Activated T-cell treated with anti-CD3 and anti-CD28 coated beads, Interleukin-2, amount 50 U/mL, for 48 hours (primary cell): ENCODE results near the gene ESR2.
A peak's percentile ranks its signal among the peaks of the same experiment; 100 is the strongest.

Source experiments
- DNase-seq, 2 experiments: peaks; one replicate each; pipeline ENCODE4 v3.0.0-alpha.2; 2020

The ESR2 gene

DNA sequence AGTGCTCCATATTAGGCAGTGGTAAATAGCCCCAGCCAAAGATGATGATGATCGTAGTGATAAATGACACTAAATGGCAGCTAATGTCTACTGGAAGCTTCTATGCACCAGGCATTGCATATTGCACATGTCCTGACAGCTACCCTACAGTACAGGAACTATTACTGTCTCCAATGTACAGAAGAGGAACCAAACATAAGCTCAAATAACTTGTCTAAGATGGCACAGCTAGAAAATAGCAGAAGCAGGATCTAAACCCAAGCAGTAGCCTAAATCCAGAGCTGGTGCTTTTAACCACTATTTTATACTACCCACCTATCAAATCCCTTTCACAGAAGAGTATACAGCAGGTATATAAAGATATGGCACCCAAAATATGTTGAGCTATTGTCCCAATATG is 28.9 kb downstream of the ESR2 start:
- no peak for DNase-seq

DNA sequence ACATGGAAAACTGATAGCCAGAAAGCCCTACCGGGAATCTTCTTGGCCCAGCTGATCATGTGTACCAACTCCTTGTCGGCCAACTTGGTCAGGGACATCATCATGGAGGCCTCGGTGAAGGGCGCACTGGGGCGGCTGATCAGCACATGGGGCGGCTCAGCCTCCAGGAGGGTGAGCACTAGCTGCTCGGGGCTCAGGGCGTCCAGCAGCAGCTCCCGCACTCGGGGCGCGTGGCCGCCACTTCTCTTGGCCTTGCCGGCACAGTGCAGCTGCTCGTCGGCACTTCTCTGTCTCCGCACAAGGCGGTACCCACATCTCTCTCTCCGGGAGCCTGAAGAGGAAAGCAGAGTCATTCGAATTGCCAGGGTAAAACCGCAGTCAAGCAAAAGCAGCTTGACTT is 33.8 kb downstream of the ESR2 start:
- DNase-seq: no peak

DNA sequence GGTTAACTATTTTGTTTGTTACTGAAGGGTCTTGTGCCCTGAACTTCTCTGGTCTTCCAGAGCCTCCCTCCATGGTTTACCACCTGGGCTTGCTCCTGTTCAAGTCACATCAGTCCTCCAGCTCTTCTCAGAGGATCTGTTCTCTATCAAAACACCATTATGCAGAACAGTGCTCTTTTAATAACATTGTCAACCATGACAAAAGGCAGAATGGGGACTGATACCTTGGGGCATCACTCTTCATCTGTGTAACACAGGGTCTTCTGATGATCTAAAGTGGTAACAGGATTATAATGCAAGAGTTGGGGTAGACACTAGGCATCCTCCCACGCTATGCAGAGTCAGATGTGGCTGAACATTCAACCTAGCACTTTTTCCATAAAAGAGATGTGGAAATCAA is 38.4 kb downstream of the ESR2 start:
- DNase-seq: no peak

DNA sequence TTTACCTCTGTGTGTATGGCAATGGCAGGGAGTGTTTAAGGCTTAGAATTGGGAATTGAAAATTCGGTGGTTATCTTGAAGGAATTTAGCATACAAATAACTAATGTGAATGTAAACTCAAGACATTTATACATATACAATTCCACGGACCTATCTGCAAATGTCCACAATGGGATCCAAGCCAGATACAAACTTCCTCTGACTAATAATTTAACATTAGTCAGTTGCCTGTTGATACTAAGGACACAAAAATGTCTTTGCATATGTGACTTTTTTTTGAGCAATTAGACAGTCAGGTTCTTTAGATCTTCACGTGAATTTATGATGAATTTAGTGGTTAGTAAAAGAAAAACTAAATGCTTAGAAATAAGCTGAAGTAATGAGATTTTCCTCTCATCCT is 40.5 kb downstream of the ESR2 start:
- DNase-seq: no peak

DNA sequence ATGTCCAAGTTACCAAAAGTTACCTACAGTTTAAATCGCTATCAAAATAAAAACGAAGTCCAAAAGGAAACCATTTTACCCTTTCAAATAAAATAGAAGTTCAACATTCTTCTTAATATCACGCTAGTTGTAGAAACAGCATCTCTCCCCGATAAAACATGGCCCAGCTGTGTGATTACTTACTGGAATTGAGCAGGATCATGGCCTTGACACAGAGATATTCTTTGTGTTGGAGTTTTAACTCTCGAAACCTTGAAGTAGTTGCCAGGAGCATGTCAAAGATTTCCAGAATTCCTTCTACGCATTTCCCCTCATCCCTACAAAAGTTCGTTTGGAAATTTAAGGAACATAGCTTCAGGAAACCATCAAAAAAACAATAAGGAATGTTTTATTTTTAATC is 44.8 kb downstream of the ESR2 start:
- no peak for DNase-seq

DNA sequence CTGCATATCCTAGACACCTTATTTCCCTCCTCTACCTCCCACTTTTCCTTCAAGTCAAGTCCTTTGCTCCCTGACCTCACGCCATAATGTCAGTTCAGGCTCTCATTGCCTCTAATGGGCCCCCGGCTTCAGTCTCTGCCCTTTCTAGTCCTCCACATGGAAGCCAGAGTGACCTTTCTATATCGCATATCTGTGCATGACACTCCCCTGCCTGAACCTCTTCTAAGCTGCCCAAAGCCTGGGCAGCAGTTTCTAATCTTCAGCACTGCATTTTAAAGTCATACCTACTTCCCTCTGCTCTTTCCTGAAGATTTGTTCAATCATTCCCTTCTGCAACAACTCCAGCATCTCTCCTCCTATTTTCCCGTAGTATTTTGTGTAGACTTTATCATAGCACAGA is 45.5 kb downstream of the ESR2 start:
- no peak for DNase-seq

DNA sequence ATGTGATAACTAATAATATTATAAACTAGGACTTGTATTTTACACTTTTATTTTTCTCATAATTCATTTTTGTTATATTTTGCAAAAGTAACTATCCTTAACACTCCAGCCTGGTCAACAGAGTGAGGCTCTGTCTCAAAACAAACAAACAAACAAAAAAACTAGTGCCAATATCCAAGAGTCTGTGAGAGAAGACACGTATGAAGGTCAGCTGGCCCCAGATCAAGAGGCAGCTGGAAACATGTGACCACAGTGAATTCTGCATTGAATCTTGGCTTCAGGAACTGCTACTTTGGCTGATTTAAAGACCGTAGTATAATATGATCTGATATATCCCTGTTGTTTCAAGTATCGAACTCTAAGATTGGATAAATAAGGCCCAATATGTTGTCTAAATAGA is 47.0 kb downstream of the ESR2 start:
- no peak for DNase-seq

DNA sequence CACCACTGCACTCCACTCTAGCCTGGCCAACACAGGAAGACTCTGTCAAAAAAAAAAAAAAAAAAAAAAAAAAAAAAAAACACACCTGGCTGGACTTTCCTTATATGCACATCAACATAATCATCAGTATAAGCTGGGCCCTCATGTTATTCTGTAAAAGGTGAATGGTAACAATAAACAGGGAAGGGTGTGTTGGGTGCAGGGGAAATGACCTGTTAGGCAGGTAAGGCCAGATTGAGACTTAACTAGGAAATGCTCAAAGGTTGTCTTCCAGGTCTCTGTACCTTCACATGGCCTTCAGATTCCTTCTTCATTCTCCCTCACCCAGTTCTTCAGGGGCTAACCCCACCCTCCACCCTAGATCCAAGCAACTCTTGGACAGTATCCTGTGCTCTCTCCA is 47.5 kb downstream of the ESR2 start:
- DNase-seq: no peak

DNA sequence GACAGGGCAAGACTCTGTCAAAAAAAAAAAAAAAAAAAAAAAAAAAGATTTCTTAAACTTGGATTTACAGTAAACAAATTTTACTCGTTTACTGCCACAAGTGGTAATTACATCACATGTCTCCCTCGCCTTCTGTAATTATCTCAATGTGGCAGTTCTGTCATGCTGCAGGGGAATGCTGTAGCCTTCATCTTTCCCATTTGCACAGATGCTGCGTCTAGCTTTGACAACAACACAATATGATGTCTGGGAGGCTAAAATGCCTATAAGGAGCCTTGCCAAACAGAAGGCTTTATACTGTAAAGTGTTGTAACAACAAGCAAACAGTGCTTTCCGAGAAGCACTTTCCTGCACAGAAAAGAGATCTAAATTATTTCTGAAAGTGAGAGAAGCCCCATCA is 48.7 kb downstream of the ESR2 start:
- DNase-seq: no peak

DNA sequence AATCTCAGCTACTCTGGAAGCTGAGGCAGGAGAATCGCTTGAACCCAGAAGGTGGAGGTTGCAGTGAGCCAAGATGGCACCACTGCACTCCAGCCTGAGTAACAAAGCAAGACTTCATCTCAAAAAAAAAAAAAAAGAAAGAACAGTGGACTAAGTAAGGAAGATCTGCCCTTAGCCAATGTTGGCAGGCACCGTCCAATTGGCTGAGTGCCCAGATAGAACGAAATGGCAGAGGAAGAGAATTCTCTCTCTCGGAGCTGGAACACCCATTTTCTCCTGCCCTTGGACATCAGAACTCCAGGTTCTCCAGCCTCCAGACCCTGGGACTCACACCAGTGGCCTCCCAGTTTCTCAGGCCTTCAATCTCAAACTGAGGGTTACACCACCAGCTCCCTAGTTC is 49.9 kb downstream of the ESR2 start:
- DNase-seq: no peak

DNA sequence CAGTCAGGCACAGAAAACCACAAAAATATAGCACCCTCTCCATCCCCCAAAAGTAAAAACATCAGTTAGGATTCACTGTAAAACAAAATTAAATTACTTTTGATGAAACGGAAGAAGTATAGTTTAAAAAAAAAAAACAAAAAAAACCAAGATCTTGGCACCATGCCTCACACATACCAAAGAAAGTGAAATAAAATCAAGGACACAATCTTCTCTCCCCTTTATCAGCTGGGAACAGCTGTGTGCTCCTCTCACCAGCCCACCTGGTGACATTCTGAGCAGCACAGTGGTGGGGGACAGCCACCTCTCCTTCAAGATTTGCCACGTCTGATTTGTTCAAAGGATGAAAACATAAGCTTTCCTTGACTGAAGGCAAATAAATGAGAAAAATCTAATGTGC is 55.5 kb downstream of the ESR2 start:
- no peak for DNase-seq

DNA sequence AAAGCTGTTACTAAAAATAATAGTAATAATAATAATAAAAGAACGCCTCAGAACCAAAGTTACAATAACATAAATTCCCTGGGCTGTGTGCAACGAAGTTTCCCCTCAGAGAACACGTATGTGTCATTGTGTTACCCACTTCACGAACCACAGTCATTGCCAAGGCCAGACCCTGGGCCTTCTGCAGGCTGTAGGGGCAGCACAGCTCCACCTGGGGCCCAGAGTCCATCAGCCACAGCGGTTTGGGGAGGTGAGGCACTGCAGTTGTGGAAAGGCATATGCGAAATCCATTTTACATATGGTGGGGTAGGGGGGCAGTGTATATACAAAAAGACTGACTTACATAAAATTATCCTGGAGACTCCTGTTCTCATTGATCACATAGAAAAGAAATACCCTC is 56.1 kb downstream of the ESR2 start:
- no peak for DNase-seq

DNA sequence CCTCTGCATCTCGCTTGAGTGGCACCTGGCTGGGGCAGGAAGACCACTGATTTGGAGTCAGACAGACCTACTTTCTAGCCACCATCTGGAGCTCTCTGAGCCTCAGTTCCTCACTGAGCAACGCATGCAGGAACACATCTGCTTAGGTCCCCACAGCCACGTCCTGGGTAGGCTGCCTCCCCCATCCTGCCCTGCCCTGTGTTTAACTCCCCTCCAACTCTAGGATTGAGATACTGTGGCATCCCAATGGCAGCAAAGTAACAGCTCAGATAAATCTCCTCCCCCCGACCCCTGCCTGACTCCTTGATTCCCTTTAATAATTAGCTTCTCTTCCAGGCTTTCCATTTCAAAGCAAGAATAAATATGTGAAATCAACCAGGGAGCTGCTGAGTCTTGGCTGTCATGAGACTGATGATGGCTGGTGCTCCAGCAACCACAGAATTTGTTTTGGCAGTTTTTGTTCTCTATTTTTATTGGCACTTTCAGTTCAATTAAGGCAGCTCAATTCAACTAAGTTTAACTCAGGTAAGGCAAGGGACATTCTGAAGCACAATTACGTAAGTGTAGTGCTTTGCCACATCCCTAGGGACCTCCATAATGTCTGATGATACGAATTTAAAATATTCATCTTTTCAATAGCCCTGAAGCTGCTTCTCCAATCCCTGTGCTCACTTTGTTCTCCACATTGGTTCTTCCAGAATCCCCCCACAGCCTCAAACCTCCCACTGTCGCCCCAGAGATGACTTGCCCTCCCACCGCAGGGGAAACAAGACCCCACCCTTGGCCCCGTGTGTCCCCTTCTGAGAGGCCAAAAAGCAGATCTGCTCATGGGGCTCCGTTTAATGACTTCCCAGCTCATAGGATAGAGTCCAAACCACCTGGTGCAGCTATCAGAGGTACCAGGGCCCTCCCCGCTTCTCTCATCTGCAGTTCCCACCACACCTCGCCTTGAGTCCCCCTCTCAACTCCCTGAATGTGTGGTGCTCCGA is 58.2 kb downstream of the ESR2 start:
- DNase-seq: no peak

DNA sequence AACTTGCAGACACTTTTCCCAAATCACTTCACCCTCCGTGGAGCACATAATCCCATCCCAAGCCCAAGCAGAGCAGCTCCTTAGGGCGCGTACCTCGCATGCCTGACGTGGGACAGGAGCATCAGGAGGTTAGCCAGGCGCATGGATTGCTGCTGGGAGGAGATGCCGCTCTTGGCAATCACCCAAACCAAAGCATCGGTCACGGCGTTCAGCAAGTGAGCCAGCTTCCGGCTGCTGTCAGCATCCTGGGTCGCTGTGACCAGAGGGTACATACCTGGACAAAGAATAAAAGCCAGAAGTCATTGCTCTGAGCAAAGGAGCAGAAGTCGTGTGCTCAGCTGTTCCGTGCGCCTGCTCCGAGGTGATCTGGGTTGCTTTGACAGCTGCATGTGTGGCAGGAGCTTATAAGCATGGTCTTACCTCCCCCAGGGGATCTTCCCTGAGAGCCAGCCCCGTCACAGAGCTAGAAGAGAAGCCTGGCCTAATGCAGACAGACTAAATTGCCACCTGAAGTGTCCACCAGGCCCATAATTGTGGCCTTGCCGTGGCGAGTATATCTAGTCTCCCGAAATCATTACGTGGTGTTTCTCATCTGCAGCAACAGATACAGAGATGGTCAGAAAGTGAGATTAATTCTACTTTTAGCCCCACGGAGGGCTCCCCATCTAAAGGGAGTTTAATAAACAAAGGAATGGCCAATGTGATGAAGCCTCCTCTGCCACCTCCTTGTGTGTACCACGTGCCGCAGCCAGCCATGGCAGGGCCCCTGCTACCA is 59.1 kb downstream of the ESR2 start:
- no peak for DNase-seq

DNA sequence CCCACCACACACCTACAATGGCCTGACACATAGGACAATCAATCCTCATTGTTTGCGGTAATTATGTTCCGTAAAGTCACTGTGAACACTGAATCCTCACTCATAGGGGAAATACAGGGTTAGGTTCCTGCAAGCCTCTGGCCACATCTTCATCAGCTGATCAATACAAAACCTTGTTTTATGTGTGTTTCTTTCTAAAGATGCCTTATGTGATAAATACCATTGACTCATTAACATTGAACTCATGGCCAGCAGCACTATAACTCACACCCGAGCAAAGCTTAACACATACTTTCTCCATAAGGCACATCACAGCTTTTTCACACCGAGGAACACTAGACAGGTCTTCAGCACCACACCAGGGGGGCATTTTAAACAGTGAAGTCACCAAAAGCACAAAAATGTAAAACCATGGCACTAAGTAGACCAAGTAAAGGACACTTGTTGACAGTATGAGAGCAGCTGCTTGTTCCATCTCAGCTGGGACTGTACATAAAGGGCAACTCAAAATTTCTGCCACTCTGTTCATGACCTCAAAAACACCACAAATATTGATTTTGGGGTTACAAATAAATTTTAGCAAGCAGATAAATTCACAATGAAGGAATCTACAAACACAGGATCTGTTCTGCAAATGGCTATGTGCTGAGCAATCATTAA is 60.5 kb downstream of the ESR2 start:
- no peak for DNase-seq

DNA sequence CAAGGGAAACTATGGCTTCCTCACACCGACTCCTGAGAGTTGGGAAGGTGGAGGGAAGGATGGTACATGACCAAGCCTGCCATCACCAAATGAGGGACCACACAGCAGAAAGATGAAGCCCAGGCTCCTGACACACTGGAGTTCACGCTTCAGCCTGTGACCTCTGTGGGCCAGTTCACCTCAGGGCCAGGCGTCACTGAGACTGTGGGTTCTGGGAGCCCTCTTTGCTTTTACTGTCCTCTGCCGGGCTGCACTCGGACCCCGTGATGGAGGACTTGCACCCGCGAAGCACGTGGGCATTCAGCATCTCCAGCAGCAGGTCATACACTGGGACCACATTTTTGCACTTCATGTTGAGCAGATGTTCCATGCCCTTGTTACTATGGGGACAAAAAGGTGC is 61.2 kb downstream of the ESR2 start:
- no peak for DNase-seq

DNA sequence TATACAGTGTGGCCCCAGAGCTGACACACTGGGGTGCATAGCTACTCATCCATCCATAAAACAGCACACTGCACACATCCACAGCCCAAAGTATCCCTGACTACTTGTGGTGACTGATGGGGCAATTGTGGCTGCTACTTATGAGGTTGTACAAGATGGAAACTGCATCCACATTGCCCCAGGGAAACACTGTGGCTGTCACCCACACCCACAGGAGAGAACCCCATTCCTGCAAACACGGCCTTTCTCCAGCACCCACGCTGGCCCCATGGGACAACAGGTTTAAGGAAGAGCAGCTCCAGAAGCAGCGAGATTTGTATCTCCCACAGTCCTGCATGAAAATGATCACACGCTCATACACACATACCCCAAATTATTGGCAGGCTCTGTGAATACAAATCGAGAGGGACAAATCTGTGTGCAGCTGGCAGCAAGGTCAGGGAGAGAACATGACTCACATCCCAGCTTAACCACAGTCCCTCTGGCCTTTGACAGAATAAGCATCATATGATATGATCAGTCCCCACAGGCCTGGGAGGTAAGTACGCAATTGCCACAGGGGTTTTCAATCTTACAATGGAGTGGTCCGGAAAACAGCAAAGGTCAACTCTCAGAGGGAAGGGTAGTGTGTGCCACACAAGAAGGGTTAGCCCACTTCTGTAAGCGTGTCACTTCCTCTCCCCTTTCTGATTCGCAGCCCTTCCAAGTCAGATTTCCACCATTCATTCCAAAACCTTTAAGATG is 61.9 kb downstream of the ESR2 start:
- peak; percentile 52 to 59 for DNase-seq

DNA sequence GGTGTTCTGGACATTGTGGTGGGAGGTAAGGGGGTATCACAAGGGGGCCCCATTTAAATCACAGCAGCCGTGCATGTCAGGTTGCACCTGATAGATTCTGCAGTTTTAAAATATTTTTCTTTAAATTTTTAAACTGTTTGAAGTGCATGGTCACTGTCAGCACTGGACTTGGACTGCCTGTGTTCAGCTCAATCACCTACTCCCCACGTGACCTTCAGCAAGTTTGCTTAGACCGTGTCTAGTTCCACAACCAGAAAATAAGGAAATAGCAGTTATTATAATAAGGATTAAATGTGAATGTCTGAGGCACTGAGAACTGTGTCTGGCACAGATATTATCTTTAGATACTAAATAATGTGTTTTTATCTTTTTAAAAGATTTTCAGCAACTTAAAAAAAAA is 64.7 kb downstream of the ESR2 start:
- DNase-seq: no peak

DNA sequence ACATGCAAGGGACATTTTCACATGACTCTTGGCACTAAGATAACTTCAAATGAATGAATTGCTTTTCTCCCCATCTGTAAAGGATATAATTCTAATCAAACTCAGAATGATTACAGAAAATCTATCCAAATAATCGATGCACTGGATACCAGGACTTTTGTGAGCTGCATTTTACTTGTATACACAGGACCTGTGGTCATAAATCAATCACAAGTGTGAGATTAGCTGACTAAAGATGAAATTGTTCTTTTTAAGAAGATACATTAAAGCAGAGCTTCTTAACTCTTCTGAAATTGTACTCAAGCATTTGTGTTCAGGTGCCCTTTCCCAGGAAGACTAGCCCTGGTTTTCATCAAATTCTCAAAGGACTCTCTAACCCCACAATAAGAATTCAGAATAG is 66.3 kb downstream of the ESR2 start:
- no peak for DNase-seq

DNA sequence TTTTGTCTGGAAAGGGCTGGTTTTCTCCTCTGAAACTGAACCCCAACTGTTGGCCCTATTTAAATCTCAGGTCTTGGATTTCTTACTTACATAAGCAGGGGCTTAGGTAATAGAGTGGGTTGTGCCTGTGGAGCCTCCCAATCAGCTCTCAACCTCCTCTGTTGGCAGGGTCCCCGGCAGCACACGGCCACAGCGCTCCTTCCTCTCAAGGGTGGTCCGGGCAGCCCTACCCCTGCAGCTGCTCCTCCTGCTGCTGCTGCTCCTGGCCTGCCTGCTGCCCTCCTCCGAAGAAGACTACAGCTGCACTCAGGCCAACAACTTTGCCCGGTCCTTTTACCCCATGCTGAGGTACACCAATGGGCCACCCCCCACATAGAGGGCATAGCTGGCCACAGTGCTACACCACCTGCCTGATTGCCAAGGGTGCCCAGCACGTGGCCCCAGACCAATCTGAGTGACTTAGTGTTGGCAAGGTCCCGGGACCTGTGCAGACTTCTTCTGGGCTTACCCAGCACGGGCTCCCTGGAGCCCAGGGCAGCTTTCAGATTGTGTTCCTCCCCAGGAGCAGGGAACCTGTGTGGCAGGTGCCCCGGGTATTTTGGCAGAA is 68.9 kb downstream of the ESR2 start:
- DNase-seq: no peak

DNA sequence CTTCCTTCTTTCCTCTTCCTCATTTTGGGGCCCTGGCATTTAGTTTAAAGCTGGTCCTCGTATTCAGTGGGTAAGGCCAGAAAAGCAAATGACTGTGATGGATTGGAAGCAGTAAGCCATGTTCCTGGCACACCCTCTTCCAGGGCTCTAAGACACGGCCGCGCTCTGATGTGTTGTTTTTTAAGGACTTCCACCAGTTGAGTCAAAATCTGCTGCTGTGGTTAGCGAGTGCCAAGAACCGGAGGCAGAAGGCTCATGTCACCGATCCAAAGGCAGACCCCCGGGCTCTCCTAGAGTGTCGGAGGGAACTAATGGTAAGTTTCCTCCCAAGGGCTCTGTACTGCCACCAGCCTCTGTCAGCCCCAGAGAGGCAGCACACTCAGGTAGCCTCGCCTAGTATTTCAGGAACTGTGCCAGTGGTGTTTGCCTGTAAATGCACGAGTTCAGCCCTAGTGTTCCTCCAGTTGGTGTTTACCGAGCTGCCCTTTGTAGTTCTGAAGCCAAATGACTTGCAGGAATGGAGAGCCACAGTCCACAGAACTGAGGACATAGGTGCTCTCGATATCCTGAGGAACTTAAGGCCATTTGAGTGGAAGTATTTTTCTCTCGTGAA is 72.7 kb downstream of the ESR2 start:
- no peak for DNase-seq

DNA sequence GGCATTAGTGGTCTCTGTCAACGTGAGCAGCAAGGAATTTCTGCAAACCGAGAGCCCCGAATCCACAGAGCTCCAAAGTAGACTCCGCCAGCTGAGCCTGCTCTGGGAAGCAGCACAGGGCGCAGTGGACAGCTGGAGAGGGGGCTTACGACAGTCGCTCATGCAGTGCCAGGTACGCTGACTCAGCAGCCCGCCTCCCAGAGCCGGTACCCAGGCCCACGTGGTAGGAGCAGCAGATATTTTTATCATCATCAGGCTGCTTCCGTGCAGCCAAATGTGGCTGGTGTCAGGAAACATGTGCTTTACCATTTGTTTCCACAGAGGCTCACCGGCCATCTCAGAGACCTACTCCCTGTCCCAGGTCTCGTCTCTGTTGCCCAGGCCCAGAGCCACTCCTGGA is 73.7 kb downstream of the ESR2 start:
- no peak for DNase-seq
